ENCODE data around the gene MYOZ3. TPM values are rescaled to one million over a fixed set of nuclear protein-coding genes. Genes with fewer than 3 reads are reported as not detected.

Gene MYOZ3
- total RNA-seq, 4 donors from 2014 or later = 0.17 to 1.2 (median 0.46) TPM; not detected in 1

DNA sequence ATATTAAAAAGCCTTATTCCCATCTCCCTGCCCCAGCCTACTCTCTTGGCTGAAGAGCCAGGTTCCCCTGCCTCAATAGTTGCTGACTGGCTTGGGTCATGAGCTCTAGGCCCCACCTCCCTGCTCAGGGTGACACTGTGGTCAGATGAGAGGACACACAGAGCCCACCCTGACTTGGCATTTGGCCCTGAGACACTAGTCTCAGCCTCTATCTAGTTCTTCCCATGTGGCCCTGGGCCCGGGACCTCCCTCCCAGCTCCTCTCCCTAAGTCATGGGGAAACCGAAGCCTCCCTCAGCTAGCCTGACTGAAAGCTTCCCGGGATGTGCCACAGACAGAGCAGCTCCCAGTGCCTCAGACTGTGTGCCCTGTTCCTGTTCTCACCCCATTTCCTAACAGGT is 5.8 kb upstream of the MYOZ3 start:
- TF ChIP-seq EP300 (IDR thresholded peaks at IDR 0.05) = no peak
- no peak for TF ChIP-seq POLR2A (IDR thresholded peaks at IDR 0.05; ENCODE audit: low read depth)
- TF ChIP-seq, protein P1, sequence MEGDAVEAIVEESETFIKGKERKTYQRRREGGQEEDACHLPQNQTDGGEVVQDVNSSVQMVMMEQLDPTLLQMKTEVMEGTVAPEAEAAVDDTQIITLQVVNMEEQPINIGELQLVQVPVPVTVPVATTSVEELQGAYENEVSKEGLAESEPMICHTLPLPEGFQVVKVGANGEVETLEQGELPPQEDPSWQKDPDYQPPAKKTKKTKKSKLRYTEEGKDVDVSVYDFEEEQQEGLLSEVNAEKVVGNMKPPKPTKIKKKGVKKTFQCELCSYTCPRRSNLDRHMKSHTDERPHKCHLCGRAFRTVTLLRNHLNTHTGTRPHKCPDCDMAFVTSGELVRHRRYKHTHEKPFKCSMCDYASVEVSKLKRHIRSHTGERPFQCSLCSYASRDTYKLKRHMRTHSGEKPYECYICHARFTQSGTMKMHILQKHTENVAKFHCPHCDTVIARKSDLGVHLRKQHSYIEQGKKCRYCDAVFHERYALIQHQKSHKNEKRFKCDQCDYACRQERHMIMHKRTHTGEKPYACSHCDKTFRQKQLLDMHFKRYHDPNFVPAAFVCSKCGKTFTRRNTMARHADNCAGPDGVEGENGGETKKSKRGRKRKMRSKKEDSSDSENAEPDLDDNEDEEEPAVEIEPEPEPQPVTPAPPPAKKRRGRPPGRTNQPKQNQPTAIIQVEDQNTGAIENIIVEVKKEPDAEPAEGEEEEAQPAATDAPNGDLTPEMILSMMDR (IDR thresholded peaks at IDR 0.05) = no peak
- no peak overlapping the region for H3K27ac ChIP-seq (replicated peaks in 1 of 4)
- intact Hi-C loops (cut with DNase I) = loop anchor here (5.0 kb wide), 1 partner anchor 198 kb away; no protein-coding TSS in a partner anchor
- peaks cover 54 to 72% (median 66%) of the 10 kb centered on the region in 4 donors for H3K4me1 ChIP-seq
- WGBS = 60% methylated on average over 1 of the region's 3 CpGs
- H3K36me3 ChIP-seq = peaks cover 0 to 33% (median 10%) of the 10 kb centered on the region in 4 donors
- no peaks in the 10 kb centered on the region for H3K27me3 ChIP-seq
- no peaks in the 10 kb centered on the region for H3K9me3 ChIP-seq
- H3K4me3 ChIP-seq = no peak overlapping the region
- DNase-seq (ENCODE audit: extremely low spot score) = no peak

DNA sequence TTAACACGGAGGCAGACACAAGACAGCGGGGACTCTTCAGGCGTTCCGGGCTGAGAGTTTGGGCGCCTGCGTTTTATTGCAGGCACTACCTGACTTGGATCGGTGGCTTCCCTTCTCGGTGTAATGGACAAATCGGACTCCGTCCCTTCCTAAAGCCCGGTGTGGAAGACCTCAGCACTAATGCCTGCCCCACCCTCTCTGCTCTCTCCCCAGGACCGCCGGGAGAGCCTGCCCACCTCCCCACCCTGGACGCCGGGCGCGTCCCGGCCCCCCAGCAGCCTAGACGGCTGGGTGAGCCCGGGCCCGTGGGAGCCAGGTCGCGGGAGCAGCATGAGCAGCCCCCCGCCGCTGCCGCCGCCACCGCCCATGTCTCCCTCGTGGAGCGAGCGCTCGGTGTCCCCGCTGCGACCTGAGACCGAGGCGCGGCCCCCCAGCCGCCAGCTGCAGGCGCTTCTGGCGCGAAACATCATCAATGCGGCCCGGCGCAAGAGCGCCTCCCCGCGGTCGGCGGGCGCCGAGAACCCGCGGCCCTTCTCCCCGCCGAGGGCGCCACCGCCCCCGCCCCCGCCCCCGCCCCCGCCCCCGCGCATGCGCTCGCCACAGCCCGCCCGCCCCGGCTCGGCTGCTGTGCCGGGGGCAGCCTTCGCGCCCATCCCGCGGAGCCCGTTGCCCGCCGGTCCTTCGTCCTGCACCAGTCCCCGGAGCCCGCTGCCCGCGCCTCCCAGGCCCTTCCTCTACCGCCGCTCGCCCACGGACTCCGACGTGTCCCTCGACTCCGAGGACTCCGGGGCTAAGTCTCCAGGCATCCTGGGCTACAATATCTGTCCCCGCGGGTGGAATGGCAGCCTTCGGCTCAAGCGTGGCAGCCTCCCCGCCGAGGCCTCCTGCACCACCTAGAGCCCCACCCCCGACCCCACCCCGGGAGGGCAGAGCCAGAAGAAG is 4.6 kb upstream of the MYOZ3 start:
- no peaks in the 10 kb centered on the region for H3K27me3 ChIP-seq
- intact Hi-C loops (cut with DNase I) = loop anchor here (1.0 to 5.0 kb wide), 3 partner anchors 68 to 199 kb away; no protein-coding TSS in a partner anchor
- TF ChIP-seq POLR2AphosphoS5 (IDR thresholded peaks at IDR 0.05) = peak in 1 of 2 donors; percentile 56
- TF ChIP-seq, protein P1 (IDR thresholded peaks at IDR 0.05) = peak; percentile 60 to 85 (median 79)
- TF ChIP-seq POLR2A (IDR thresholded peaks at IDR 0.05; ENCODE audit: low read depth) = peak; percentile 12
- TF ChIP-seq EP300 (IDR thresholded peaks at IDR 0.05) = no peak
- peak overlapping the region; percentile 76 to 81 (median 76) for H3K27ac ChIP-seq (replicated peaks in 1 of 4)
- DNase-seq (ENCODE audit: extremely low spot score) = no peak
- H3K36me3 ChIP-seq = peaks cover 0 to 23% (median 0%) of the 10 kb centered on the region in 4 donors
- H3K4me3 ChIP-seq = peak overlapping the region; percentile 59 to 74 (median 62)
- WGBS = 34% methylated on average over 6 of the region's 99 CpGs
- H3K9me3 ChIP-seq = no peaks in the 10 kb centered on the region
- H3K4me1 ChIP-seq = peaks cover 61 to 75% (median 67%) of the 10 kb centered on the region in 4 donors

DNA sequence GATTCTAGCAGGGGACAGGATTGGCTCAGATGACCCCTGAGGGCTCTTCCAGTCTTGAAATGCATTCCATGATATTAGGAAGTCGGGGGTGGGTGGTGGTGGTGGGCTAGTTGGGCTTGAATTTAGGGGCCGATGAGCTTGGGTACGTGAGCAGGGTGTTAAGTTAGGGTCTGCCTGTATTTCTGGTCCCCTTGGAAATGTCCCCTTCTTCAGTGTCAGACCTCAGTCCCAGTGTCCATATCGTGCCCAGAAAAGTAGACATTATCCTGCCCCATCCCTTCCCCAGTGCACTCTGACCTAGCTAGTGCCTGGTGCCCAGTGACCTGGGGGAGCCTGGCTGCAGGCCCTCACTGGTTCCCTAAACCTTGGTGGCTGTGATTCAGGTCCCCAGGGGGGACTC is 2.9 kb upstream of the MYOZ3 start:
- no peak overlapping the region for H3K4me3 ChIP-seq
- H3K9me3 ChIP-seq = no peaks in the 10 kb centered on the region
- H3K27ac ChIP-seq (replicated peaks in 1 of 4) = peak overlapping the region; percentile 76 to 81 (median 76)
- intact Hi-C loops (cut with DNase I) = loop anchor here (1.0 to 5.0 kb wide), 2 partner anchors 24 to 201 kb away; no protein-coding TSS in a partner anchor
- TF ChIP-seq POLR2A (IDR thresholded peaks at IDR 0.05; ENCODE audit: low read depth) (no peak), POLR2AphosphoS5 (IDR thresholded peaks at IDR 0.05) (no peak), EP300 (IDR thresholded peaks at IDR 0.05) (no peak)
- TF ChIP-seq, protein P1 (IDR thresholded peaks at IDR 0.05) = no peak
- peaks cover 0 to 8% (median 0%) of the 10 kb centered on the region in 4 donors for H3K36me3 ChIP-seq
- WGBS = 94% methylated on average over 4 of the region's 4 CpGs
- DNase-seq (ENCODE audit: extremely low spot score) = no peak
- no peaks in the 10 kb centered on the region for H3K27me3 ChIP-seq
- peaks cover 46 to 63% (median 52%) of the 10 kb centered on the region in 4 donors for H3K4me1 ChIP-seq

DNA sequence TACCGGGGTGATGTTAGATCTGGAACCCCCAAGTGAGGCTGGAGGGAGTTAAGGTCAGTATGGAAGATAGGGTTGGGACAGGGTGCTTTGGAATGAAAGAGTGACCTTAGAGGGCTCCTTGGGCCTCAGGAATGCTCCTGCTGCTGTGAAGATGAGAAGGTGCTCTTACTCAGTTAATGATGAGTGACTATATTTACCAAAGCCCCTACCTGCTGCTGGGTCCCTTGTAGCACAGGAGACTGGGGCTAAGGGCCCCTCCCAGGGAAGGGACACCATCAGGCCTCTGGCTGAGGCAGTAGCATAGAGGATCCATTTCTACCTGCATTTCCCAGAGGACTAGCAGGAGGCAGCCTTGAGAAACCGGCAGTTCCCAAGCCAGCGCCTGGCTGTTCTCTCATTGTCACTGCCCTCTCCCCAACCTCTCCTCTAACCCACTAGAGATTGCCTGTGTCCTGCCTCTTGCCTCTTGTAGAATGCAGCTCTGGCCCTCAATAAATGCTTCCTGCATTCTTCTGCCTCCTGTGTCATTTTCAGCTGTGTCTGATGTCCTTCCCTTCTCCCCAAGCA is 2.3 kb upstream of the MYOZ3 start:
- Histone ChIP-seq H3K4me1 (peaks cover 41 to 57% (median 45%) of the 10 kb centered on the region in 4 donors), H3K9me3 (no peaks in the 10 kb centered on the region), H3K36me3 (peaks cover 0 to 5% (median 0%) of the 10 kb centered on the region in 4 donors), H3K4me3 (no peak overlapping the region), H3K27me3 (no peaks in the 10 kb centered on the region), H3K27ac (replicated peaks in 1 of 4) (peak overlapping the region in 2 of 4 donors; percentile 76 to 81)
- intact Hi-C loops (cut with DNase I) = loop anchor here (1.0 to 5.0 kb wide), 2 partner anchors 24 to 201 kb away; no protein-coding TSS in a partner anchor
- 89% methylated on average over 3 of the region's 3 CpGs for WGBS
- TF ChIP-seq, protein P1 (IDR thresholded peaks at IDR 0.05) = no peak
- TF ChIP-seq EP300 (IDR thresholded peaks at IDR 0.05) (no peak), POLR2AphosphoS5 (IDR thresholded peaks at IDR 0.05) (no peak), POLR2A (IDR thresholded peaks at IDR 0.05; ENCODE audit: low read depth) (no peak)
- no peak for DNase-seq (ENCODE audit: extremely low spot score)

Measured in esophagus muscularis mucosa (tissue), 4 donors.